Activated naive CD4-positive, alpha-beta T cell (primary cell): ENCODE results near the gene NBPF11.
"Not testable (repeated sequence)": the region's sequence is repeated elsewhere in the genome, so short reads cannot be mapped to it uniquely, and the experiment has no call there.

Experiments used
- DNase-seq, 4 experiments: peaks; one replicate each; lab custom pipeline; 2025; lab: John Stamatoyannopoulos, UW

Gene NBPF11

GRCh38 chr1:148149050-148149815 is 2.8 kb downstream of the NBPF11 start:
- DNase-seq: not testable (repeated sequence)

- DNase-seq: not testable (repeated sequence)
Observed at GRCh38 chr1:148147052-148147838, 4.8 kb downstream of the NBPF11 start.

DNA sequence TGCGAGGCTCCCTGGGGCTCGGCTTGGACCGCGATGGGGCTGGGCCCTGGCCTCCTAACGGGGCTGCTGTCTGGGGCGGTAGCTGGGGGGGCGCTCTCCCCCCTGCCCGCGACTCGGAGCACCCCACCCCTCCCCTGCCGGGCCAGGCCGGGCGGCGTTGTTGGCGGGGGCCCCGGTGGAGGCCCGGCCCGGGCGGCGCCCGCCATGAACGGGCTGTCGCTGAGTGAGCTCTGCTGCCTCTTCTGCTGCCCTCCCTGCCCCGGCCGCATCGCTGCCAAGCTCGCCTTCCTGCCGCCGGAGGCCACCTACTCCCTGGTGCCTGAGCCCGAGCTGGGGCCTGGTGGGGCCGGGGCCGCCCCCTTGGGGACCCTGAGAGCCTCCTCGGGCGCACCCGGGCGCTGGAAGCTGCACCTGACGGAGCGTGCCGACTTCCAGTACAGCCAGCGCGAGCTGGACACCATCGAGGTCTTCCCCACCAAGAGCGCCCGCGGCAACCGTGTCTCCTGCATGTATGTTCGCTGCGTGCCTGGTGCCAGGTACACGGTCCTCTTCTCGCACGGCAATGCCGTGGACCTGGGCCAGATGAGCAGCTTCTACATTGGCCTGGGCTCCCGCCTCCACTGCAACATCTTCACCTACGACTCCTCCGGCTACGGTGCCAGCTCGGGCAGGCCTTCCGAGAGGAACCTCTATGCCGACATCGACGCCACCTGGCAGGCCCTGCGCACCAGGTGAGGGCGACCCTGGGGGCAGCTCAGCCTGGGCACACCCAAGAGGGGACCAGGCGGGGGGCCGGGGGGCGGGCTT is 5.7 kb downstream of the NBPF11 start:
- not testable (repeated sequence) for DNase-seq

DNA sequence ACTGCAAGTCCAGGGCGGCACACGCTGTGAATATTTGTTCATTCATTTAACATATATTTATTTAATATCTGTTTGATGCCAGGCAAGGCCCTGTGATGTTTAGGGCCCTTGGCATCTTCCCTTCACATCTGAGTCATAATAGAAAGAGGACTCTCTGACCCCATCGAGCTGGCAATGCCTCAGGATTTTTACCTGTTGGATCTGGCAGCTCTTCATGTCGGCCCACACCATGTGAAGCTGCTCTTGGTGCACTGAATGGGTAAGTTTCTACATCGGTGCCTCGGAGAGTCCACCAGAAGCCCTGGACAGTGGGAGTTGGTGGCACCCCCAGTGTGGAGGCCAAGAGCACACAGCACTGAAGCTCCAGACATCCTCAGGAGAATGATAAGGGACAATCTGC is 8.9 kb downstream of the NBPF11 start:
- DNase-seq: not testable (repeated sequence)

- not testable (repeated sequence) for DNase-seq
Observed at GRCh38 chr1:148141936-148142335, 10.1 kb downstream of the NBPF11 start.

GRCh38 chr1:148138606-148139005 is 13.5 kb downstream of the NBPF11 start:
- DNase-seq: not testable (repeated sequence)

DNA sequence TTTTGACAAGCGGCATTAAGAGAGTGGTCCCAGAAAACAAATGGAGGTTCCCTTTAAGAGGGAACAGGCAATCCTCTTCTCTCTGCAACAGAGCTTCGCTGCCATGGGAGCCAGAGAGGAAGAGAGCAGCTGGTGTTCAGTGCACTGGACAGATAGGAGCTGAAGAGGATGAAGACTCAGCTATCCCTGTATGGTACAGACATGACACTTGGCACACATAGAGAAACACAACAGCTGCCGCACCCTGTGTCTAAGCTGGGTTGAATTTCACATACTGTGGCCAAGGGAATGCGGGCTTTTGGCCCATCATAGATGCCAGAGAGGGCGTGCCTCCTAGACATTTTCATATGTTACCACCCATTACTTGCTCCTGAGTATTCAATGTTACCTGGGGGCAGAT is 29.7 kb downstream of the NBPF11 start:
- not testable (repeated sequence) for DNase-seq

- DNase-seq: not testable (repeated sequence)
Observed at GRCh38 chr1:148120395-148120794, 31.7 kb downstream of the NBPF11 start.

DNA sequence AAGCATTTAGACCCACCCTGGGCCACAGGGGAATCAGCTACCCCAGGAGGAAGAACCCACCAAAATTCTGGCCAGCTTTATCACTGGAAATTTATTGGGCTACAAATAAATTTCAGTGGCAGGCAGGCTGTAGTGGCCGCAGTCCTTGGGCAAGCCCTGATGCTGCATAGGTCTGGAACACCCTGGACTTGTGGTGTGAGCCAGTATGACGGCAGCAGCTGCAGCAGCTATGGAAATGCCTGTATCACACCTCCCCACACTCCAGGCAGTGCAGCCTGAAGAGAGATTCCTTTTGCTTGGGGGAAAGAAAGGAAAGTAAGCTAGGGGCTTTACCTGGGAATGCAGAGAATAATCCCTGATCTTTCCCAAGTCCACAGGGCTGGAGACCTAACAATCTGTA is 56.3 kb downstream of the NBPF11 start:
- DNase-seq: not testable (repeated sequence)

GRCh38 chr1:148086196-148086595 is 65.9 kb downstream of the NBPF11 start:
- not testable (repeated sequence) for DNase-seq

DNA sequence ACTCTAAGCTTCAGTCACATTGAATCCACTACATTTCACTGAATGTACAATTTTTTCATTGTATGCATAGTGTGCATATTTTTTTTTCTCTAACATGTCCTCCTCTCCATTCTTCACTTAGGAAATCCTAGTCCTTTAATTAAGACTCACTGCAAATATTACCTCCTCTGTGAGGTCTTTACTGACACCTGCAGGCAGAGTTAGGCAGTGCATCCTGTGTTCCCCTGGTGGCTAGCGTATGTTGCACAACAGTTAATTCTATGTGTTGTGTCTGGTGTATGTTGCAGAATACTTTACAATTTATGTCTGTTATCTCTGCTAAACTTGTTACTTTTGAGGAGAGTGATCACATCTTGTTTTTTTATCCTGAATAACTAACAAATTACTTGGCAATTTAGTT is 70.9 kb downstream of the NBPF11 start:
- not testable (repeated sequence) for DNase-seq

GRCh38 chr1:148078632-148079519 is 73.2 kb downstream of the NBPF11 start:
- DNase-seq: not testable (repeated sequence)

DNA sequence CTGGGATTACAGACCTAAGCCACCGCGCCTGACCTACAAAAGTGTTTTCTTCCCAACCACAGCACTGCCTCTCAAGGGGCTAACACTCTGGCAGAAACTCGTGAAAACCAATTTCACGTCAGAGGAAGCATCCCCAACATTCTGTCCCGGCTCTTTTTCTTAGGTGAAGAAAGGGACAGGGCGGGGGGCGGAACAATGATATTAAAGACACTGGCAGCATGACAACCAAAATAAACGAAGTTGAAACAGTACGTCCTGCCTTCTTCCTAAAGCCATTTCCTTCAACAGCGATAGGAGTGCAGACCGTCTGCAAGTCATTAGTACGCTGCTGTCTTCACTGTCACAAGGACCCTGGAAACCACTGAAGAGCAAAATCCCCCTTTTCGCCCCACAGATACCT is 74.0 kb downstream of the NBPF11 start:
- DNase-seq: not testable (repeated sequence)

GRCh38 chr1:148077458-148077857 is 74.6 kb downstream of the NBPF11 start:
- DNase-seq: not testable (repeated sequence)

GRCh38 chr1:148073392-148073791 is 78.7 kb downstream of the NBPF11 start:
- DNase-seq: not testable (repeated sequence)

DNA sequence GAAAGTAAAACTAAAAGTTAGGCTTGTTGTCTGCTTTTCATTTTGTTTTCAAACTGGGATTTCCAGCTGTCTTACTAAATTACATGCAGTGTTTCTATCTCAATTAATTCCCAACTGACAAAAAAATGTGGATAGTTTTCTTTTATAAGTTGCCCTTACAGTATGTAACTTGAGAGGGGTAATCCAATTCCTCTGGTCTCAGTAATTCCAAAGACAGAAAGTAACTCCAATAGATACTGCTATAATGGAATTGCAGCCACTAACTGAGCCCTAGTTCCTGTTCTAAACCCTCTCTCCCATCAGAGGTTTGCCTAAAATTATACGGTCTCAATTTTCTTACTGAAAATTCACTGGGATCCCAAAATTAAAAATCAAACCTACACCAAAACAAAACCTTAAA is 83.5 kb downstream of the NBPF11 start:
- not testable (repeated sequence) for DNase-seq

DNA sequence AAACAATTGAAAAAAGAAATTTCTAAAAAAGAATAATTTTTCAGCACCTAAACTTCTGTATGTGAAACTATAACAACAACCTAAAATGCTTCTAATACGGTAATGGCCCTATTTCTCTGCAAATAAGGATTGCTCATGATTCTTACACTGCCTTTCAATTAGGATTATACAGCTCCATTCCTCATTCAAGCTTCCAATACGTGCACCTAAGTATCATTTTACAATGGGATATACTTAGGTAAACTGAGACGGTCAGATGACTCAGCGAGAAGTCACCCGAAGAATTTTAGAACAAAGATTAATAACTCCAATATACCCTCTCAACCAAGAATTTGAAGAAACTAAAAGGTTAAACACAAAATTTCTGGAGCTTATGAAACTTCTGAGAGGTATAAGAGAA is 83.9 kb downstream of the NBPF11 start:
- not testable (repeated sequence) for DNase-seq

DNA sequence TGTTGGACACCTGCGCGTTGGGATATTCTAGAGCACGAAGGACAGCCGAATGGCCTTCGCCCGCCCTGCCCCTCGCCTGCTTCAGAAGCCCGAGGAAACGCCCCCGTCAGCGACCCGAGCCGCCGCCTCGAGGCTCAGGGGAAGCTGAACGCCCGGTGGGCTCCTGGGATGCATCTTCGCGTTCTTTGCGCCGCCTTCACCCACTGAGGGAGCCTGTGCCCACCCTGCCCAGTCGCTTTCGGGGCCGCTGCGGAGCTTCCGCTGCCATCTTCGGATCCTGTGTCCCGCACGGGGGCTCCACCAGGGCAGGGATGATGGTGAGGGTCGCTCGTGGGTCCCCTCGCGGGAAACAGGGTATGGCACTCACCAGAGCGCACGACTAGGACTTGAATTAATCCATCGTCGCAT is 91.8 kb downstream of the NBPF11 start:
- DNase-seq: not testable (repeated sequence)

DNA sequence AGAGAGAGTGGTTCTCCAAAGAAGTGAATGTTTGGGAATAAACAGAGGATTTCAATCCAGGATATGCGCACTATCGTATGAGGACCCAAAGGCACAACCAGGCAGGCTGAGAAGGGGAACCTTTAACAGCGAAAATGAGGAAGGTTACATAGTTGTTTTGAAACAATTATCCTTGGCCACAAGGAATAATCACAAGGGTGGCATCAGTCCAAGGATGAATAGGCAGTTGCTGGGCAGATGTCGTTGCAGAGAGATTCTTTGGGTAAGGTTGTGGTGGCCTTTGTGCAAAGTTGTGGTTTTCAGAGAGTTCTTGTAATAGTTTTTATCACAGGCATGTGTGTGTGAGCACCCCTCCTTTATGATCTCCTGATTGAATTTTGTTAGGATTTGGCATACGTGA is 94.7 kb downstream of the NBPF11 start:
- DNase-seq: not testable (repeated sequence)
